Activated naive CD8-positive, alpha-beta T cell treated with anti-CD3 and anti-CD28 coated beads, Interleukin-2, amount 50 U/mL, for 16 hours (primary cell): ENCODE data around the gene CCDC178.

Experiments
- DNase-seq: peaks from one replicate; pipeline ENCODE4 v3.0.0-alpha.2; 2020; ENCODE audit warnings: low read depth, low spot score

CCDC178 gene

DNA sequence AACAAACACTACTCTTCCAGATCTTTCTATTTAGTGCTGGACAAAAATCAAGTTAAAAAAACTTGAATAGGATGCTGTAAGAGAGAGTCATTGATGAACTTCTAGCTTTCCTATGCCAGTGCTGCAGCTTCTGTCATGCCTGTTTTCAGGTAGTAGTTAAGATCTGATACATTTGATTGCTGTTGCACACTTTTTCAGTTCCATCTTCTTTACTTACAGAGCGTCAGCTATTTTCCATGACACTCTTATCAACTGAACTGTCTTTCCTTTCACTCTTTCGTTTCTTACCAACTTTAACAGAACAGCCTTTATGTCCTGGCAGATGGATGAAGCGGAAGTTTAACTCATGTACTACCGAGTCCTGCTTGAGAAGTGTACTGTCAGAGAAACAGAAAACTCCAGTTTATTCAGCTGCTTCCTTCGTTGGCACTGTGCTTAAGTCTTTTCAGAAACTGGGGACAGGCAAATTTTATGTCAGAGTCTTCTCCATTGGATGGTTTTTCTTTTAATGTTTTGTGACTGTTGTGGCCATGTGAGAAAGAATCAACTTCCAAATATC is 521.8 kb downstream of the CCDC178 start:
- DNase-seq: no peak

- DNase-seq: no peak
Measured at GRCh38 chr18:32915516-32915915, 525.0 kb downstream of the CCDC178 start.

DNA sequence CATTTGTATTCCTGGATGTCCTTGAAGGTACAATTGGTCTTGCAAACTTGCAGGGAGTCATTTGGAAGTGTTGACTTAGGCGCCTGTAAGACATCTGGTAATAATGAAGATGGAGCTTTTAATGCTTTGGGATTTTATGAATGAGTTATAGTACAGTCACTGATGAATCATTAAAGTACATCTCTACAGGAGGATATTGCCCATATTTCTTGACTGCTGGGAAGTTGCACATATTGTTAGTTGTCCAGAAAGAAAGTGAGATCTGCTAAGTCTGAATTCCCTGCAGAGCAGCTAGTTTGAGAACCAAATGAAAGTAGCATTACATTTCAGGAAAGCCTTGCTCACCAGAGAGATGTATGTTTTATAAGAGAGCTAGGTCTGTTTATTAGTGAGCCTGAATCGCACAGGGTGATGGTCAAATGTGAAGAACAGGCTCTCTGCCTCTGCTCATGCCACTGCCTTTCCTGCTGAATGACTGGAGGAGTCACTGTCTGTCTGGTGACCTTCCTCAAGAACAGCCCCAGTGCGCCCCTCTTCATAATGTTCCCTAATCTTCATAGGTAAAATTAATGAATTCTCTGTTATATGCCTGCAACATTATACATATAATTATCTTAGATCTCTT is 528.7 kb downstream of the CCDC178 start:
- DNase-seq: no peak

GRCh38 chr18:32910694-32911296 is 529.7 kb downstream of the CCDC178 start:
- DNase-seq: no peak

DNA sequence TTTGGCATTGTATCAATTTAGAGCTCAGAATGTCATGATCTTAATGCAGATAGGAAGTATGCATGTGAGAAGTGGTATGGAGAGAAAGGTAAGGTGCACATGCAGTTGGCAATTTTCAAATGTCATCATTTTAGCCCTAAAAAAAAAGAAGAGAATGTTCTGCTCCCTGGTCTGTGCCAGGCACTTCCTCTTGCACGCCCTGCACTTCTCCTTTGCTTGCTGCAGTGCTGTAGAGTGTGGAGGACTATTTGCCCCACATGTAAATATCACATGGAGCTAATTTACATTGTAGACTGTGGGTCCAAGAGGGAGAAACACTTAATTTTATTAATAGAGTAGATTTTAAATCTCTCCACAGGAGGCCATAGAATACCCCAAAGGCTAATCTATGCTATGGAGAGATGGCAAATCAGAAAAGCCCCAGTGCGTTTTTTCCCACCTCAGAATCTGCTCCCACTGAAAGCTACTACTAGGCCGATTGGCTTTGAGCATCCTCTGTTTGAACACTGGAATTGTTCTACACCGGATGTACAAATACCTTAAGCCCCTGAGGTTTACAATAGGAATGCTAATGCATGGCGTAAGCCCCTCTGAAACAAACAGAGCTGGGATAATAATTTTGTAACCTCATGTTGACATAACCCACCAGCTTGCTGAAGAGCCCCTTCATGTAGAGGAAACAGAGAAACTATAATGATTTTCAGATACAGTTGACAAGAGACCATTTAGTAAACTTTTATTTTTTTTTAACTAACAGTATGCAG is 530.5 kb downstream of the CCDC178 start:
- DNase-seq: no peak

DNA sequence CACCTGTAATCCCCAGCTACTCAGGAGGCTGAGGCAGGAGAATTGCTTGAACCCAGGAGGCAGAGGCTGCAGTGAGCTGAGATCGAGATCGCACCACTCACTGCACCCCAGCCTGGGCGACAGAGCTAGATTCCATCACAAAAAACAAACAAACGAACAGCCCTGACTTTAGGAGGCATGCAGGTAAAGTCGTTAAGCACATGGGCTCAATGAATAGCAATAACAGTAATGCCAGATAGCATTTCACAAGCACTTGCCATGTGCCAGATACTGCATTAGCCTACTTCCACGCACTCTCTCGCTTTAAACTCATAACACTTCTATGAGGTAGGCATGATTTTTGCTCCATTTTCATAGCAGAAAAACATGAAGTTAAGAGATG is 532.1 kb downstream of the CCDC178 start:
- DNase-seq: no peak

- no peak for DNase-seq
Measured at GRCh38 chr18:32907648-32908423, 532.7 kb downstream of the CCDC178 start.

GRCh38 chr18:32907311-32907585 is 533.3 kb downstream of the CCDC178 start:
- no peak for DNase-seq

GRCh38 chr18:32906506-32907310 is 533.8 kb downstream of the CCDC178 start:
- DNase-seq: no peak

- DNase-seq: no peak
Measured at GRCh38 chr18:32905651-32906050, 534.9 kb downstream of the CCDC178 start.

DNA sequence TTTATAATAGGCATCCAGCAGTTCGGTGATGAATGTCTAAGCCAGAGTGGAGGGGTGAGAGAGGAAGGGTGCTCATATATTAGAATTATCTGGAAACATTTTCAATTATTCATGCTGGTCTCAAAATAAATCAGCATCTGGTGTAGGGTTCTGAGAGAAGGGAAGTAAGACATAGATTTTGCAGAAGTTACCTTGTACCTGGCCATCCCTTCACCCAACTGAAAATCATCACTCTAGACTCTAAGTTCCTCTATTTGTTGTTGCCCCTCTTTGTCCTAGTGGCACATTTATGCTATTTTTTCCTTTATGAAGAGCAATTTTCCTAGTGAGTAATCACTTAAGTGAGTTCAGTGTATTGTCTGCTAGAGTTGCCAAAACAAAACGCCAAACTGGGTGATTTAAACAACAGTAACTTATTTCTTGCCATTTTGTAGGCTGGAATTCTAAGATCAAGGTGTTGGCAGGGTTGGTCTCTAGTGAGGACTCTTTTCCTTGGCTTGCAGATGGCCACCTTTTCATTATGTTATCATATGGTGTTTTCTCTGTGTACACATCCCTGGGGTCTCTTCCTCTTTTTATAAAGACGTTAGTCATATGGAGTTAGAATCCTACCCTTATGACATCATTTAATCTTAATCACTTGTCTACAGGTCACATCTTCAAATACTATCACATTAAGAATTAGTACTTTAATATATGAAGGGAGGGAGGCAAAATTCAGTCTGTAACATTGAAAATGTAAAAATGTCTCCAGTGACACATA is 537.8 kb downstream of the CCDC178 start:
- no peak for DNase-seq

DNA sequence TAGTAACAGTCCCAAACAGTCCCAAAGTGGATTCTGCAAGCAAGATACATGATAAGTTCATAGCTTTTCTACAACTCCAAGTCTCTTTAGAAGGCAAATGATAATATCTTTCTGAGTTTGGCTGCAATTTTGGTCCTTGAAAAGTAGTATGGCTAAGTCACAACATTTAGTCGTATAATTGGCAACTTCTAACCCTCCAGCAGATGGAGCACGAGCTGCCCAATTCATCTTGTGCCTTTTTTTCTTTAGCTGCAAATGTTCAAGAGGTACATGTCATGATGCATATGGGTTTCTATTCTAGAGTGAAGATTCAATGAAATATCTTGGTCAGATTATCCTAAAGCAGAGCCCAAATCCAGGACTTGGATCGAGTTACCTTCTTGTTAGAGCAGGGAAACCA is 540.7 kb downstream of the CCDC178 start:
- DNase-seq: no peak

DNA sequence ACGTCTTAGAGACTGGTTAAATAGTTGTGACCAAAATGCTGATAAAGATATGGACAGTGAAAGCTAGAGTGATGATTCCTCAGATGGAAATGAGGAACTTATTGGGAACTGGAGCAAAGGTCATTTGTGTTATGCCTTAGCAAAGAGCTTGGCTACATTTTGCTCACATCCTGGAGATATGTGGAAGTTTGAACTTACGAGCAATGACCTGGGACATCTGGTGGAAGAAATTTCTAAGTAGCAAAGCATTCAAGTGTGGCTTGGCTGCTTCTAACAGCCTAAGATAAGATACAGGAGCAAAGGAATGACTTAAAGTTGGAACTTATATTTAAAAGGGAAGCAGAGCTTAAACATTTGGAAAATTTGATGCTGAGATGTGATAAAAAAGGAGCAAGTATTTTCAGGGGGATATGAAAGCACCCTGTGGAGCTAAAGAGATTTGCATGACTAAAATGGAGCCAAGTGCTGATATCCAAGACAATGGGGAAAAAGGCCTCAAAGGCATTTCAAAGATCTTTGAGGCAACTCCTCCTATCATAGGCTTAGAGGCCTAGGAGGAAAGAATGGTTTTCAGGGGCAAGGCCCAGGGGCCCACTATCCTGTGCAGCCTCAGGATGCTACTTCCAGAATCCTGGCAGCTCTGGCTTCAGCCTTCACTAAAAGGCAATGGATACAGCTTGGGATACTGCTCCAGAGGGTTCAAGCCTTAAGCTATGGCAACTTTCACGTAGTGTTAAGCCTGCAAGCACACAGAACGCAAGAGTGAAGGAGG is 543.6 kb downstream of the CCDC178 start:
- no peak for DNase-seq

- no peak for DNase-seq
Measured at GRCh38 chr18:32893915-32894314, 546.6 kb downstream of the CCDC178 start.

- DNase-seq: no peak
Measured at GRCh38 chr18:32891797-32892196, 548.7 kb downstream of the CCDC178 start.

DNA sequence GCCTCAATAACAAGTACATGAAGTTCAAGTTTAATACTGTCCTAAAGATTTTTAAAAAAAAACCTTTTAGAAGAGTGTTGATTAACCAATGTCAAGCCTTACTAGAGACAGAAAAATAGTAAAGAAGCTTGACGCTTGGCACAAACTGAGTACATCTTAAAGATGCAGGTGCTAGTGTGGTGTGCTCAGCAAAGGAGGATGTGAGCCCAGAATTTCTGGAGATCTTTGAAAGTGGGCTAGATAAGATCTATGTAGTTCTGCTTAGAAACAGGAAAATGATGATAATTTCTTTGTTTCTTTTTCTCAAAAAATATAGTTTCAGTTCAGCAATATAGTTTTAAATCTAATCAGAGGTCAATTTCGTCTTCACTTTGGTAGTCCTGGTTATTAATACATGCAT is 549.4 kb downstream of the CCDC178 start:
- DNase-seq: no peak

GRCh38 chr18:32889615-32890593 is 550.6 kb downstream of the CCDC178 start:
- no peak for DNase-seq

GRCh38 chr18:32888306-32888705 is 552.2 kb downstream of the CCDC178 start:
- DNase-seq: no peak
